Occipital lobe (tissue), 2 donors: ENCODE data around the gene JMJD1C. TPM values are rescaled to one million over a fixed set of nuclear protein-coding genes. Genes with fewer than 3 reads are reported as not detected.

ENCODE experiments used
- DNase-seq: peaks from one replicate; lab custom pipeline; 2025; lab: John Stamatoyannopoulos, UW
- total RNA-seq: library from RNA; depleted of rRNA; stranded (reverse); fragments of >200 nt; gene quantifications from one replicate; pipeline ENCODE4 v1.2.3, GENCODE V29; 2014

The JMJD1C gene
- total RNA-seq, 1 donor from 2014 or later, result 355 TPM

DNA sequence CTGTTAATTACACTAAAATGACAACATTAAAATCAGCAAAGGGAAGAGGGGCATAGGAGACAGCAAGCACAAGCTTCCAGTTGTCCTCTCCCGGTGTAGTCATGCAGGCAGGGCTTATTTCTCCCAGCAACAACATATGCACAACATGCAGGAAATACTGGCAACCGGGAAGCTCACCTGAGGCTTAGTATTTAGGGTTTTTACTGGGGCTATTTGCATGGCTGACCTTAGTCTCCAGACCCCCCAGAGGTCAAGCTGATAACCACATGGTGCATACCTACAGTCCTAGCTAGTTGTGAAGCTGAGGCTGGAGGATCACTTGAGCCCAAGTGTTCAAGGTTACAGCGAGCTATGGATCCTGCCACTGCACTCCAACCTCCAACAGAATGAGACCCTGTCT is 12.8 kb upstream of the JMJD1C start:
- DNase-seq, result no peak

DNA sequence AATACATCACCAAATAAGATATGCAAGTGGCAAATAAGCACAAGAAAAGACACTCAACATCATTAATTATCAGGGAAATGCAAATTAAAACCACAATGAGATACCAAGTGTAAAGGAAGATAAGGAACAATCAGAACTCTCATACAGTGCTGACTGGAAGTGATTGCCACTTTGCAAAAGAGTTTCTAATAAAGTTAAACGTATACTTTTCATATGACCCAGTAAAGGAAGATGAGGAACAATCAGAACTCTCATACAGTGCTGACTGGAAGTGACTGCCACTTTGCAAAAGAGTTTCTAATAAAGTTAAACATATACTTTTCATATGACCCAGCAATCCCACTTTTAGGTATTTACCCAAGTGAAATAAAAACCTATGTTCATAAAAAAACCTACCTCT is 12.2 kb upstream of the JMJD1C start:
- DNase-seq, result no peak

DNA sequence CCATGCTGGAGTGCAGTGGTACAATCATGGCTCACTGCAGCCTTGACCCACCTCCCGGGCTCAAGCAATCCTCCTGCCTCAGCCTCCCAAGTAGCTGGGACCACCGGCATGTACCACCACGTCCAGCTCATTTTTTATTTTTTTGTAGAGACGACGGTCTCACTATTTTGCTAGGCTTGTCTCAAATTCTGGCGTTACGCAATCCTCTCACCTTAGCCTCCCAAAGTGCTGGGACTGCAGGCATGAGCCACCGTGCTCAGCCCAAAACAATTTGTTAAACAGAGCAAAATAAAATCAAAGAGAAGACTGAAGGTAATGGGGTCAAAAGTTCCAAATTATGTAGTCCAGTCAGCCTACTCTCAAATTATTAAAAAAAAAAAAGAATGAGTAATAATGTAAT is 8.7 kb upstream of the JMJD1C start:
- no peak for DNase-seq

DNA sequence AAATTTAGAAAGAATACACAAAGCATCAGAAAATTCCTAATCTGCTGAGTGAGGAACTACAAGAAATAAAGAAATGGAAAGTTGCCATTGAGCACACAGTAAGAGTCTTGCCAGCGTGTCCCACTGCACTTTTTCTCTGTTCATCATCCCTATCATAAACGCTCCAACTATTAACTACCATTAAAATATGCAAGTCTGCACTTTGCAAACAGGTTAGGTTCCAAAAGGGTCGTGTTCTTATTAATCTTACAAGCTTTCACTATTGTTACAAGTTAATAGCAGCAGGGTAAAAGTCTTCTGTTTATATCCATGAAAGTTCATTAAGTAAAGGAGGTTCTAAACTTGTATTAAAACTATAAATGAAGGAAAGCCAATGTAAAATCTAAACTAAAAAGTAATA is 5.2 kb upstream of the JMJD1C start:
- no peak for DNase-seq

DNA sequence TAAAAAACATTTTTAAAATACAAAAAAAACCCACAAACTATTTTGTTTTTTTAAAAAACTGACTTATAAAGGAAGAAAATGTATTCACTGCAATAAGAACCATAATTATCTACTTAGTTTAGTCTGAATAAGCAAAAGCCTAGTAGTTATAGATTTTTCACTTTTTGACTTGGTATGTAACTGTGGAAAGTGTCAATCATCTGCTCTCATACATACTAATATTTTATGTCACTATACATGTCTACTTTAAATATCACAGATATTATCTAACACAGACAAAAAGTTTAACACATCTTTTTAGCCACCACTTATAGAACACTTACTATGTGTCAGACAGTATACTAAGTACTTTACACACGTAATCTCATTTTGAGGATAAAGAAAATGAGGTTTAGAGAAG is 3.2 kb upstream of the JMJD1C start:
- DNase-seq, result no peak

- no peak for DNase-seq
Observed at GRCh38 chr10:63467841-63468240, 2.1 kb upstream of the JMJD1C start.

DNA sequence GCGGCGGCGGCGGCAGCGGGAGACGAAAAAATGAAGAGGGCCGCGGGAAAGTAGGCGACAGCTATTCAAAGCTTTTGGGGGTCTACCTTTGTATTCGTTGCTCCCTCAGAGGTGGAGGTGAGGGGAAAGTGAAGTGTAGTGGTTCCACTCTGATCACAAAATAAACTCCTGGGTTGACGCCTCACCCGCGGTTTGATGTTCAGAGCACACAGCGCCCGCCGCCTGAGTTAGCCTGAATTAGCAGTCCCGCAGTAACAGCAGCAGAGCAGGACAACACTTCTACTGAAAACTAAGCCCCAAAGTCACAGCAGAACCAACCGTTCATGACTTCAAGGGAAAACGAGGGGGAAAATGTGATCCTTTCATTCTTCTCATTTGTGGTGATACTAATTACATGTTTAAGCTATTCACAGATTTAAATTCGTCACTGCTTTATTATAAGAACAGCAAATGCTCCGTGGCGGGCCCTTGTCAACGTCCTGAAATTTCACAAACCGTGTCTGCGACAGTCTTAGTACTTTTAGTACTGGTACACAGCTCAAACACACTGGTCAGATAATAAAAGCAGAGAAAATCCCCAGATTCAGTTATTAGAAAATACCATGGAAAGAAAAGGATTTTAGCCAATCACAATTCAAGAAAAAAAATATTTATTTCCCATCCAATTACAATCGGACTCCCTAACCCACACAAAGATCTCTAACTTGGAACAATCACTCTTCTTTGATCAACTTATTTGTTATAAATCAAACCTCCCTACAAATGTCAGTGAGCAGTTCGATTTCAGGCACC is 563 bp upstream of the JMJD1C start:
- DNase-seq, result peak; percentile 33

DNA sequence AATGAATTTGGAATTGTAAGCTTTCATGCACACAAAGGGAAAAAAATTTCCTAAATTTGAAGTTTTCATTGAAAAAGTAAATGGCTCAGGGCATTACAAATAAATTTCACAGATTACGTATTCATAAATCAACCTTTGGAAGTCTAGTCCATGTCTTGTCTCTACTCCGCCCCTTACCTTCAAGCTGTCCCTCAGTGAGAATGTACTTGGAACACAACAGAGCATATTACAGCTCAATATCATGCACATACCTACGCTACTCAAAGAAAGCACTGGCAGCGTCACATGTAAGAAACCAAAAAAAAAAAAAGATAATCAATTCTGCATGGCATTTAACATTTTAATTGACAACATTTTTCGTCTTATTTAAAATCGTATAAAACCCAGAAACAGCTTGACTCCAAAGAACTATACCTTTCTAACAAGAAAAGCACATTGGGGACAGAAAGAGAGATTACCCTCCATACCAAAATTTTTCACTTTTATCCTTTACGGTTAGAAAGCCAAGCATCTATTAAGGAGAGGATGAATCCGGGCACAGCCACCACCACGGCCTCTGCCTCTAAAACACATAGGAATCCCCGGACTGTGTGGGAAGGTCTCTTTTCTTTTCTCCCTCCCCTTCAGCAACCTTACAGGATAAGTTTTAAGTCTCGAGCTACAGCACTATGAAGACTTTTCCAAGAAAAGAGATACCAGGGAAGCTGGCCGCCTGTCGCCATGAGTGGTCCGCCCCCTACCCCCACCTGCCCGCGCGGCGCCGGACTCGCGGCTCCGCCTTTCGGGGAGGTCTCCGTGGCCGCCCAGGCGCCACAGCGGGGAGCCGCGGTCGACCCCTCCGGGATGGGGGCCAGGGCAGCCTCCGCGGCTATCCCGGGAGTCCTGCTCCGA is 1.1 kb downstream of the JMJD1C start:
- no peak for DNase-seq

DNA sequence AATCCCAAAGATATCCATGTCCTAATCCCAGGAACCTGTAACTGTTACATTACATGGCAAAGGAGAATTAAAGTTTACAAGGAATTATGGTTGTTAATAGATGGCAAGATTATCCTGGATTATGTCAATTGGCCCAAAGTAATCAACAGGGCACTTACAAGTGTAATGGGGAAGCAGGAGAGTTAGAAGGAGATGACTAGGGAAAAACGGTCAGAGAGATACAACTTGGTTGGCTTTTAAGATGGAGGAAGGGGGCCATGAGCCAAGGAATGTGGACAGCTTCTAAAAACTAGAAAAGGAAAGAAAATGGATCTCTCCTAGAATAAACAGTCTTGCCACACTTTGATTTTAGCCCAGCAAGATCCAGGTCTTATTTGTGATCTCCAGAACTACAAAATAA is 3.3 kb downstream of the JMJD1C start:
- no peak for DNase-seq

DNA sequence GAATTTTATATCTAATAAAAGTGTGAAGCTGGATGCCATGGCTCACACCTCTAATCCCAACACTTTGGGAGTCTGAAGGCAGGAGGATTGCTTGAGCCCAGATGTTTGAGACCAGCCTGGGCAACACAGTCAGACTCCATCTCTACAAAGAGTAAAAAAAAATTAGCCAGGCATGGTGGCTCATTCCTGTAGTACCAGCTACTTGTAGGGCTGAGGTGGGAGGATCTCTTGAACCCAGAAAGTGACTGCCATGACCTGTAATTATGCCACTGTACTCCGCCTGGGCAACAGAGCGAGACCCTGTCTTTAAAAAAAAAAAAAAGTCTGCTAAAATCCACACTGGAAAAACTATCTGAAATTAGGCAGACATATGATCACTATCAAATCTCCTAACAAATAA is 7.6 kb downstream of the JMJD1C start:
- no peak for DNase-seq

DNA sequence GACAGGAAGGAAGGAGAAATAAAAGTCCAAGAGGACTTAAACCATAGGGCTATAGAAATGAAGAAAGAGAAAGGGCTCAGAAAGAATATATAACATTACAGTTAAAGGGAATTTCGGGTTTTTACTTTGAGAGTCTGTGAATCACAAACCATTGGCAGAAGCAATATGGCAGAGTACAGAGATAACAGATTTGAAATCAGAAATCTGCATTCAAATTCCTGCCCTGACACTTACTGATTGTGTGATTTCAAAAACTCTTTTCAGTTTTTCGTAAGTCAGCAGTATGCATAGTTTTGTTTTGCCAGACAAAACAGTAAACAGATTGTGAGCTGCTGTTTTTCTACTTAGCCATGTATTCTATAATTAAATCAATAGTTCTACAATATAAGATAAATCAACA is 8.2 kb downstream of the JMJD1C start:
- no peak for DNase-seq

DNA sequence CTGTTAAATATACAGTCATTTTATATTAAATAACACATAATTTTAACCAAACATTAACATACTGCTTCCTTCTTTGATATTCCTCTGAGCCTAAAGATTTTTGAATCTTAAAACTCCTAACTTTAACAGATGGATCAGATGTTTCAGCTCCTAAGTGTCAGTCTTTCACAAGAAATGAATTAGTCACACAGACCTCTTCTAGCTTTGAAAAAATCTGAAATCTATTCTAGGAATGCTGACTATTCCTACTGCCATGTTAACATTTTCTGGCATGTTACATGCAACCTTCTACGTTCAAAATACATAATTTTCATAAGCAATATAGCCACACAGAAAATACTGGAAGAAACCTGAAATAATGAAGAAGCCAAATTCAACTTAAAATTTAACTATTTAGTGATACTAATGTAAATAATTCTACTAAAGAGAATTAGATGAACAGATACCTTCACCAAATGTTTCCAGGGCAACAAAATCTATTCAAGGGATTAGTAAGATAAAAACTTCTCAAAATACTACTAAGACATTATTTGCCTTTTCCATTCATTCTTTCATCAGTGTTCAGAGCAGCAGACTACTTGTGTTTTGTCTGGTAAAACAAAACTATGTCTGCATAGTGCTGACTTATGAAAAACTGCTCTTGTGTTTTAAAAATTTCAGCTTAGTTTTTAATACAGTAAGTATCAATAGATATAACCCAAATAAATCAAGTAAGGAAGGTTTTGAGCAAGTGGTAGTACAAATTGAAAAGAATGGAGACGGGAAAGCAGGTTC is 9.2 kb downstream of the JMJD1C start:
- no peak for DNase-seq

DNA sequence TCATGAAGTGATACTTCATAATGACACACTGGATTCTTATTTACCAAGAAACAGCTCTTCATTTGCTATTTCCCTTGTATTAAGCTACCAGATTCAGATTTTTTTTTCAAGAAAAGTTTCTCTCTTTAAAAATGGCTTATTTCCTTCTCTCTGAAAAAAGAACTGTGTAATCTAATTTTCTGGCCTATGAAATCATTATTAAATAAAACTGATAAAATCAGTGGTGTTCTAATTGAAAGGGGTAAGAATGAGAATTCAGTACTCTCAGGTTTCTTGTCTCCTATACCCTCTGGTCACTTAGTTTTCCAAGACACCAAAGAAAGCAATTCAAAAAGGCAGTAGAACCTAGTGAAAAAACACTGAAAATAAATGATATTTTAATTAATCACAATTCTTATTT is 10.3 kb downstream of the JMJD1C start:
- no peak for DNase-seq

DNA sequence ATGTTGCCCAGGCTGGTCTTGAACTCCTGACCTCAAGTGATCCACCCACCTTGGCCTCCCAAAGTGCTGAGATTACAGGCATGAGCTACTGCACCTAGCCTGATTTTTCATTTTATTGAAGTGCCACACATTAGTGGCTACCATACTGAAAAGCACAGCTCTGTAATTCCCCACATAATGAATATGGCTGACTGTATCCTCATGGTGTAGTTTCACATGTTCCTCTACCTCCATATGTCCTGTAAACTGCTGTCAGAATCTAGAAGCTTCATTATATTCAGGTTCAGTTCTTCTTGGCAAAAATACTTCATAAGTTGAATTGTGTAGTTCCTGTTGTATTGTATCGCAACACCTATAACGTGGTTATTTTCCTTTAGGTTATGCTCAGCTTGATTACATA is 11.1 kb downstream of the JMJD1C start:
- DNase-seq, result no peak

DNA sequence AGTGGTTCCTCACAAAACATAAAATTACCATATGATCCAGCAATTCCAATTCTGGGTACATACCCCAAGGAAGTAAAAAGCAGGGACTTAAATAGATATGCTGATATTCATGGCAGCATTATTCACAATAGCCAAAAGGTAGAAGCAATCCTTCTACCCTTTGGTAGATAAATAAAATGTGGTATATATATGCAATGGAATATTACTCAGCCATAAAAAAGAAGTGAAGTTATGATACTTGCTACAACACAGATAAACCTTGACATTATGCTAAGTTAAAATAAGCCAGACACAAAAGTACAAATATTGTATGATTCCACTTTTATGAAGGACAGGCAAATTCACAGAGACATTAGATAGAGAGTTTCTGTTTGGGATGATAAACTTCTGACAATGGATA is 13.3 kb downstream of the JMJD1C start:
- no peak for DNase-seq

GRCh38 chr10:63446716-63447440 is 18.9 kb downstream of the JMJD1C start:
- no peak for DNase-seq

- DNase-seq, result no peak
Observed at GRCh38 chr10:63441404-63441803, 24.4 kb downstream of the JMJD1C start.

DNA sequence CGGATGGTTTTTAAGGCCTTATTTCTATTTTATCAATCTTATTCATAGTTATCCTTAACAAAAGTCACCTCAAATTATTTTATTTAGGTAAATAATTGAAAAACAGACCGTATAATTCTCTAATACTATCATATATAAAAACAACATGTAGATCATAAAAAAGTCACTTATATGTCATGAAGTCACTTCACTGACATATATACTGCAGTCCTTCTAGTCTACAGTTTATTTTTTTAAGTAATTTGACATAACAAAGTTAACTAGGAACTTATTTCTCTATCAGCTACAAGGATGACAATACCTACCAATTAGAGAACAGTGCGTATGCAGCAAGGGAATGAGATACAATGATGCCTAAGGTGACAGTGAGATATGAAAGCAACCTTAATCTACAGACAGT is 26.2 kb downstream of the JMJD1C start:
- DNase-seq, result no peak

GRCh38 chr10:63438506-63439498 is 27.0 kb downstream of the JMJD1C start:
- no peak for DNase-seq
